HCT116 (cell line): ENCODE measurements around the gene UBE2E2. TPM values are rescaled to one million over a fixed set of nuclear protein-coding genes. Genes with fewer than 3 reads are reported as not detected.

Experiments
- ATAC-seq: fragments of 200-7000 bp; cut with Tn5 transposase; 2 replicates; pipeline ENCODE4 v1.9.1; 2020; ENCODE audit warnings: mild to moderate bottlenecking, moderate library complexity
- BruUV-seq: library from RNA; stranded (reverse); fragments of 400-500 nt; replicated peaks from 2 replicates; lab custom pipeline; 2021; lab: Mats Ljungman, UMichigan
- CTCF ChIA-PET: fragments of 300-600 bp; sonication (Branson Sonifier 250); formaldehyde crosslinking; loops from one replicate; lab custom pipeline; 2021; ENCODE audit warnings: antibody characterized with exemption; lab: Charles Lee
- POLR2A ChIA-PET: fragments of 300-600, 350-600 bp; sonication (Branson Sonifier 250); formaldehyde crosslinking; loops from one replicate; lab custom pipeline; 2021; ENCODE audit warnings: antibody characterized with exemption; lab: Charles Lee
- RAD21 ChIA-PET, 2 experiments: fragments of 300-600 bp; sonication (Branson Sonifier 250); formaldehyde crosslinking; loops; one replicate each; lab custom pipeline; 2023; ENCODE audit warnings: low total read pairs in 2 of 2; ENCODE audit not compliant: uncharacterized antibody in 2 of 2, unreplicated experiment in 2 of 2, low non-redundant PET in 1 of 2; lab: Charles Lee
- DNase-seq: peaks from one replicate; pipeline ENCODE4 v3.0.0-alpha.2; 2010; ENCODE audit warnings: low read depth, low spot score
- H2AFZ ChIP-seq: fragments of 200-600 bp; shearing (Covaris generic), sonication (generic); 2 replicates; pipeline ENCODE4 v1.6.1; 2017; ENCODE audit warnings: low read depth, mixed run types, mixed read lengths, antibody characterized with exemption, low read length; ENCODE audit not compliant: poor library complexity, severe bottlenecking
- H3K27ac ChIP-seq: 2 replicates; pipeline ENCODE4 v1.5.1; 2012; ENCODE audit warnings: low read depth, low read length
- H3K27me3 ChIP-seq: fragments of 200-600 bp; sonication (generic); 2 replicates; pipeline ENCODE4 v1.6.1; 2016; ENCODE audit warnings: mixed run types, low read length, mixed read lengths; ENCODE audit not compliant: insufficient read depth
- H3K36me3 ChIP-seq, 2 experiments: fragments of 200-500 bp in 1 of 2; fragments of 200-600 bp in 1 of 2; sonication (Bioruptor generic) in 1 of 2; sonication (generic) in 1 of 2; 2 replicates each; pipeline versions ENCODE4 v1.5.1 to v1.6.1; 2014 to 2016; ENCODE audit warnings: low read length in 2 of 2, inconsistent platforms in 1 of 2, mixed read lengths in 1 of 2, mixed run types in 1 of 2; ENCODE audit not compliant: insufficient read depth in 2 of 2, control insufficient read depth in 1 of 2
- H3K4me1 ChIP-seq, 2 experiments: fragments of 200-600 bp in 1 of 2; sonication (generic) in 1 of 2; 2 replicates each; pipeline versions ENCODE4 v1.5.1 to v1.6.1; 2012 to 2017; ENCODE audit warnings: low read length in 2 of 2, inconsistent platforms in 1 of 2, mild to moderate bottlenecking in 1 of 2, mixed read lengths in 1 of 2, mixed run types in 1 of 2, moderate library complexity in 1 of 2; ENCODE audit not compliant: insufficient read depth in 2 of 2, control insufficient read depth in 1 of 2
- H3K4me2 ChIP-seq: fragments of 200-600 bp; sonication (generic); 2 replicates; pipeline ENCODE4 v1.6.1; 2017; ENCODE audit warnings: mixed run types, low read length, mixed read lengths
- H3K4me3 ChIP-seq, 2 experiments: fragments of 200-600 bp in 1 of 2; sonication (generic) in 1 of 2; replicated peaks in 1 of 2; 2 replicates each; pipeline ENCODE4 v1.5.1; 2011 to 2016; ENCODE audit warnings: low read length in 2 of 2, control low read depth in 1 of 2, low read depth in 1 of 2, mild to moderate bottlenecking in 1 of 2, mixed read lengths in 1 of 2, mixed run types in 1 of 2
- H3K79me2 ChIP-seq: fragments of 200-600 bp; sonication (generic); 2 replicates; pipeline ENCODE4 v1.6.1; 2017; ENCODE audit warnings: mild to moderate bottlenecking, mixed run types, low read length, moderate library complexity, mixed read lengths; ENCODE audit not compliant: insufficient read depth
- H3K9ac ChIP-seq: fragments of 200-600 bp; sonication (generic); 2 replicates; pipeline ENCODE4 v1.6.1; 2016; ENCODE audit warnings: low read length, mixed read lengths
- H3K9me2 ChIP-seq: fragments of 200-600 bp; sonication (generic), shearing (Covaris generic); 2 replicates; pipeline ENCODE4 v1.6.1; 2017; ENCODE audit warnings: mixed run types, mild to moderate bottlenecking, moderate library complexity; ENCODE audit not compliant: insufficient read depth
- H3K9me3 ChIP-seq, 2 experiments: fragments of 200-500 bp in 1 of 2; fragments of 200-600 bp in 1 of 2; sonication (Bioruptor generic) in 1 of 2; sonication (generic) in 1 of 2; 2 replicates each; pipeline ENCODE4 v1.6.1; 2014 to 2017; ENCODE audit warnings: low read length in 2 of 2, mixed read lengths in 2 of 2, inconsistent platforms in 1 of 2, low read depth in 1 of 2, mild to moderate bottlenecking in 1 of 2, mixed run types in 1 of 2, moderate library complexity in 1 of 2; ENCODE audit not compliant: control insufficient read depth in 1 of 2, insufficient read depth in 1 of 2
- H4K20me1 ChIP-seq: fragments of 200-600 bp; sonication (generic), shearing (Covaris generic); 2 replicates; pipeline ENCODE4 v1.6.1; 2017; ENCODE audit warnings: mixed run types, mild to moderate bottlenecking, moderate library complexity; ENCODE audit not compliant: insufficient read depth
- CEBPB ChIP-seq: IDR thresholded peaks from 2 replicates; pipeline ENCODE4 v1.6.1; 2012; ENCODE audit warnings: low read depth
- CTCF ChIP-seq, 3 experiments: fragments of 200-600 bp in 1 of 3; sonication (generic) in 1 of 3; IDR thresholded peaks in 2 of 3; conservative IDR thresholded peaks in 1 of 3; 2 replicates each; pipeline ENCODE4 v1.5.1; 2012 to 2017; ENCODE audit warnings: low read depth in 2 of 3, low read length in 2 of 3, antibody characterized with exemption in 1 of 3, borderline replicate concordance in 1 of 3, control low read depth in 1 of 3, mild to moderate bottlenecking in 1 of 3, mixed read lengths in 1 of 3, mixed run types in 1 of 3, moderate library complexity in 1 of 3; ENCODE audit not compliant: insufficient read depth in 1 of 3
- ELF1 ChIP-seq: IDR thresholded peaks from 2 replicates; pipeline ENCODE4 v1.6.1; 2012; ENCODE audit warnings: low read depth, borderline replicate concordance
- EZH2phosphoT487 ChIP-seq: fragments of 200-600 bp; IDR thresholded peaks from 2 replicates; pipeline ENCODE4 v1.6.1; 2018; ENCODE audit warnings: antibody characterized with exemption, borderline replicate concordance
- FOSL1 ChIP-seq: IDR thresholded peaks from 2 replicates; pipeline ENCODE4 v1.6.1; 2012; ENCODE audit warnings: low read depth
- JUND ChIP-seq: IDR thresholded peaks from 2 replicates; pipeline ENCODE4 v1.6.1; 2012
- RAD21 ChIP-seq: IDR thresholded peaks from 2 replicates; pipeline ENCODE4 v1.6.1; 2012; ENCODE audit warnings: low read depth, mild to moderate bottlenecking
- YY1 ChIP-seq: IDR thresholded peaks from 2 replicates; pipeline ENCODE4 v1.6.1; 2011; ENCODE audit warnings: low read length, low read depth, moderate library complexity, mild to moderate bottlenecking; ENCODE audit not compliant: insufficient replicate concordance; ENCODE audit errors: extremely low read depth
- ZBTB33 ChIP-seq: IDR thresholded peaks from 2 replicates; pipeline ENCODE4 v1.6.1; 2011; ENCODE audit warnings: mild to moderate bottlenecking, low read length, moderate library complexity; ENCODE audit not compliant: insufficient replicate concordance; ENCODE audit errors: extremely low read depth
- ZFX ChIP-seq: fragments of 450-650 bp; IDR thresholded peaks from 2 replicates; pipeline ENCODE4 v1.6.1; 2017
- intact Hi-C: fragments of 100-400 bp; cut with micrococcal nuclease; formaldehyde crosslinking; loops from 2 replicates; pipeline ENCODE4 v1.10.0; 2022
- total RNA-seq: library from RNA; stranded (reverse); gene quantifications from one replicate; pipeline ENCODE4 v1.2.1, GENCODE V29; 2021; ENCODE audit not compliant: unreplicated experiment

The UBE2E2 gene
- total RNA-seq, 1 experiment from 2014 or later = 21.4 TPM

- Histone ChIP-seq H2AFZ (no peak overlapping the region), H3K9ac (no peak overlapping the region), H3K9me3 (no peaks in the 10 kb centered on the region), H3K79me2 (no peaks in the 10 kb centered on the region), H3K4me3 (no peak overlapping the region), H3K27me3 (no peaks in the 10 kb centered on the region), H4K20me1 (no peaks in the 10 kb centered on the region), H3K27ac (no peak overlapping the region), H3K9me2 (no peaks in the 10 kb centered on the region), H3K36me3 (no peaks in the 10 kb centered on the region), H3K4me1 (no peaks in the 10 kb centered on the region), H3K4me2 (no peak overlapping the region)
- ATAC-seq (no peak), DNase-seq (no peak)
- intact Hi-C loops = no loop called here
- RAD21 ChIA-PET = no interaction called here
- CTCF ChIA-PET = no interaction called here
- TF ChIP-seq EZH2phosphoT487 = no peak
- TF ChIP-seq YY1 = no peak
- no peak for TF ChIP-seq CEBPB
- no peak for TF ChIP-seq ZFX
- TF ChIP-seq ZBTB33 = no peak
- TF ChIP-seq FOSL1 = no peak
- no peak for TF ChIP-seq JUND
- TF ChIP-seq RAD21 = no peak
- TF ChIP-seq CTCF (IDR thresholded peaks at IDR 0.05 in 2 of 3, conservative IDR thresholded peaks at IDR 0.05 in 1 of 3; ENCODE audit: borderline replicate concordance in 1 of 3, insufficient read depth in 1 of 3, low read depth in 2 of 3, low read length in 2 of 3) = no peak
- TF ChIP-seq ELF1 = no peak
- POLR2A ChIA-PET = no interaction called here
- no TSS peak for BruUV-seq
Measured at GRCh38 chr3:23437484-23438145, 234.5 kb downstream of the UBE2E2 start.
